ENCODE results near the gene CLEC18B. TPM values are rescaled to one million over a fixed set of nuclear protein-coding genes. Genes with fewer than 3 reads are reported as not detected.
"Not testable (repeated sequence)": the region's sequence is repeated elsewhere in the genome, so short reads cannot be mapped to it uniquely, and the experiment has no call there.

CLEC18B gene
- polyA plus RNA-seq, 12 donors, result 0.42 to 3.5 (median 2.1) TPM; not detected in 2

DNA sequence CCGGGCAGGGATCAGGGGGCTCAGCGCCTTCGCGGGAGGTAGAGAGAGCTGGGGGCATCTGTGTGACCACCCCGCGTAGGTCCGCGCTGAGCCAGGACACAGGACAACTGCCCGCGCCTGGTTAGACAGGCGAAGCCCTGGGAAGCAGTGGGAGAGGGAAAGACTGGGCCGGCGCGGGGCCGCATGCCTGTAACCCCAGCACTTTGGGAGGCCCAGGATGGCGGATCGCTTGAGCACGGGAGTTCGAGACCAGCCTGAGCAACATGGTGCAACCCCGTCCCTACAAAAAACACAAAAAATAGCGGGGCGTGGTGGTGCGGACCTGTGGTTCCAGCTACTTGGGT lies 13.9 kb downstream of the CLEC18B start:
- peak; percentile 26 for DNase-seq

DNA sequence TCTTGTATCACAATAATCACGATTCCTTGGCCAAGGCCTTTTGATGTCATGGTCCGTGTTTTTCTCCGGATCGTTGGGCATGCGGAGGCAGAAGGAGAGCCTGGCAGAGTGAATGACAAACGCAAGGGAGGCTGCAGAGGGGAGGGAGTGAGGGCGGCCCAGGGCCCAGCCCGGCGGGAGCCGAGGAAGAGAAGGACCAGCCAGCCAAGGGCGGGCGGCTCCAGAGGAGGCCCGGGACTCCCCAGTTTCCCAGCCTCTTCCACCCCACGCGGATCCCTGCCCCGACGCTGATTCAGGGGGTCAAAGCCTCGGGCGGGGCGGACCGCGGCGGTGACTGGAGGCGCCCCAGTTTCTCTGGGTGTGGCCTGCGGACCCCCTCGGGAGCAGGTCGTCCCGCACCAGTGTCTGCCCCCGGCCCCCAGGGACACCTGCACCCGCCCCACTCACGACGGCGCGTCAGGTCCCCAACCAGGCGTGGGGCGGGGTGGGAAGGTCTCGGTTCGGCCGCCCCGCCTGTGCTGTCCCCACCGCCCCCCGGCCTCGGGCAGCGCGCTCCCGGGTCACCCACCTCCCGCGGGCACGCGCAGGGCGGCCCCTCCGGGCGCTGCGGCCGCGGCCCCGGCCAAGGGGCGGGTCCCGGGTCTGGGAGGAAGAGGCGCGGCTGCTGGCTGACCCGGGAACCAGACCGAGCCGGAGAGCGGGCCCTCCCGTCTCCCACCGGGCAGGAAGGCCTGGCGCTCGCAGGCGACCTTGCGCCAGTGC lies 14.5 kb downstream of the CLEC18B start:
- not testable (repeated sequence) for DNase-seq

DNA sequence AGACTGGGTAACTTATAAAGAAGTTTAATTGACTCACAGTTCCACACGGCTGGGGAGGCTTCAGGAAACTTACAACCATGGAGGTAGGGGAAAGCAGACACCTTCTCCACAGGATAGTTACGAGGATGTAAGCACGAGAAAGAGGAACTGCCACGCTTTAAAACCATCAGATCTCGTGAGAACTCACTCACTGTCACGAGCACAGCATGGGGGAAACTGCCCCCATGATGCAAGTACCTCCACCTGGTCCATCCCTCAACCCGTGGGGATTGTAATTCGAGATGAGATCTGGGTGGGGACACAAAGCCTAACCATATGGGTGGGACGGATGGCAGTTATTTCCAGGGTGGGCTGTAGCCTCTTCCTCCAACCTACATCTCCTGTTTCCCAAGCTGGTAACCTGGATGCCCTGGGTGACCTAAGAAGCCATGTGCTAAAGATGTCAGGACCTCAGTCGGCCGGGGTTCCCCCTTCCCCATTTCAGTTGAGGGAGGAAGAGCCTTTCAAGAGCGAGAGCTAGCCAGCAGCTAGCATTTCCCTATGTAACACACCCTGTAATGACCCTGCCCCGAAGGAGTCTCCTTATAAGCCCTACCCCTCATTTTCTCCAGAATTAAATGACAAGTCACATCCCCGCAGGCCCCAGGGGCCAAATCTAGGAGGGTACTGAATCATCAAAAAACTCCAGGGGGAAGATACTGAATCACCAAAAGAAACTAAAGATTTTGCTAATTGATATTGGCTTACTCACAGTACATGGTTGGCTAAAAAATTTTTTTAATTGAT lies 16.9 kb downstream of the CLEC18B start:
- DNase-seq, result not testable (repeated sequence)

DNA sequence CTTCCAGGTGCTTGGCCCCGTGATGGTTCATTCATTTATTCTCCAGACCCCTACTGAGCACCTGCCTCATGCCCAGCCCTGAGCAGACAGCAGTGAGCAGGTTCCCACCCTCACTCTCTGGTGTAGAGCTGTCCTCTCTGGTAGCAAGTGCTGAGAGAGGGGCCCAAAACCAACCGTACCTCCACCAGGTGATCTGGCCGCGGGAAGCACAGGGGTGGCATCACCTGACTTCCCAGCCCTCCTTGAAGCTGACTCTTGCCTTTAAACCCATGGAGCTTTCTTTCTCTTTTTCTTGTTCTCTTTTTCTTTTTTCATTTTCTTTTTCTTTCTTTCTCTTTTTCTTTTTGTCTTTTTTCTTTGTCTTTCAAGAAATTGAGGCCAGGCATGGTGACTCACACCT lies 21.0 kb downstream of the CLEC18B start:
- DNase-seq, result not testable (repeated sequence)

DNA sequence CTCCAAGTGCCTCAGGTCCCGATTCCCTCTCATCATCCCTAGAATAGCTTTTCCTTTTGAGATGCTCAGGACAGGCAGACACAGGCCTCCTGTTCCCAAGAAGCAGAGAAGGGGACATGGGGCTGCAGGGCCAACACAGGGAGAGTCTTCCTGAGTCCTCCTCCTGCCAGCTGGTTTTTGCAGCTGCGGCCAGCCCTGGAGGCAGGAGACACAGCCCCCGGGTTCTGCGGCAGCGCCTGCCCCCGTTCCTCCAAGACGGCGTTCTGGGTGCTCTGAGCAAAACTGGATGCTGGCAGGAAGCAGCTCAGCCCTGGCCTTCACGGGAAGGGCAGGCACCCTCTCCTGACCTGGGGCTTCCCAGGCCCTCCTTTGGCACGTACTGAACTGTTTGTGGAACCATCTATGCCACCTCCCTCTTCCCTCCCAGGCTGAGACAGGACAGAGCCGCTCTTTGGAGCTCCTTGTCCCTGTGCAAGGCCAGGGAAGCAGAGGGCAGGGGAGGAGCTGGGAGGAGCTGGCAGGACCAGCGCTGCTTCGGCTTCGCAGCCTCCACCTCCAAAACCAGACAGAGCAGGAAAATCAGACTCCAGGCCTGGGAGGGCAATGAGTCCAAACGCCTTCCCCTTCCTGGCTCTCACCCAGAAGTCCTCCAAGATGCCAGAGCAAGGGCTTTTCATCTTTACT lies 22.9 kb downstream of the CLEC18B start:
- DNase-seq, result not testable (repeated sequence)

DNA sequence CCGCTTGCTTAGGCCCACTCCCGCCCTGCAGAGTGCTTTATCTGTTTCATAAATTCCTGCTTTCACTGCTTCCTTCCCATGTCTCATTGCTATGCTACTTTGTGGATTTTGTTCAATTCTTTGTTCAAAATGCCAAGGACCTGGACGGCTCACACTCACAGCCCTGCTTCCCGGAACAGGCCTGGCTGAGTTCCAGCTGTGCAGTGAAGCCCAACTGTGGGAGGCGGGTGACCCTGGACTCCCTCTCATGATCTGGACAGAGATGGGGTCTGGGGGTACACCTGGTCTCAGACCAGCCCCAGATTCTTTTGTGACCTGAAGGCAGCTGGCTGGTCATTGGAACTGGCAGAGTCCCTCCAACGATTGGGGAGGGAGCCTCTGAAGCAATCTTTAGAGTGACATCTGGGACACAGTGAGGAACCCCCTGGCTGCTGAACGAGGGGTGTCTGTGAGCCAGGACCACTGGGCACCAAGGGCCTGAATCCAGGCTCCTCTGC lies 24.7 kb downstream of the CLEC18B start:
- DNase-seq, result not testable (repeated sequence)

DNA sequence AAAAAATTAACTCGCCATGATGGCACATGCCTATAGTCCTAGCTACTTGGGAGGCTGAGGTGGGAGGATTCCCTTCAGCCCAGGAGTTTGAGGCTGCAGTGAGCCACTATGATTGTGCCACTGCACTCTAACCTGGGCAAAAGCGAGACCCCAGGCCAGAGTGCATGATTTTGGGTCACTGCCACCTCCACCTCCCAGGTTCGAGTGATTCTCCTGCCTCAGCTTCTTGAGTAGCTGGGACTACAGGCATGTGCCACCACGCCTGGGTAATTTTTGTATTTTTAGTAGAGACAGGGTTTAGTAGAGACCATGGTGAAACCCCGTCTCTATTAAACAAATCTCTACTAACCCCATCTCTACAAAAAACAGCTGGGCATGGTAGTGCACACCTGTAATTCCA lies 26.7 kb downstream of the CLEC18B start:
- DNase-seq, result not testable (repeated sequence)

DNA sequence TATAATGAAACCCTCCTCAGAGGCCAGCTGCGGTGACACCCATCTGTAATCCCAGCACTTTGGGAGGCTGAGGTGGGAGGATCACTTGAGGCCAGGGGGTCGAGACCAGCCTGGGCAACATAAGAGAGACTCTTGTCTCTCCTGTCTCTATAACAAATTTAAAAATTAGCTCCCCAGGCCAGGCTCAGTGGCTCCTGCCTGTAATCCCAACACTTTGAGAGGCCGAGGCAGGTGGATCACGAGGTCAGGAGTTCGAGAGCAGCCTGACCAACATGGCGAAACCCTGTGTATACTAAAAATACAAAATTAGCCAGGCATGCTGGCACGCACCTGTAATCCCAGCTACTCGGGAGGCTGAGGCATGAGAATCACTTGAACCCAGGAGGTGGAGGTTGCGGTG lies 27.1 kb downstream of the CLEC18B start:
- not testable (repeated sequence) for DNase-seq

DNA sequence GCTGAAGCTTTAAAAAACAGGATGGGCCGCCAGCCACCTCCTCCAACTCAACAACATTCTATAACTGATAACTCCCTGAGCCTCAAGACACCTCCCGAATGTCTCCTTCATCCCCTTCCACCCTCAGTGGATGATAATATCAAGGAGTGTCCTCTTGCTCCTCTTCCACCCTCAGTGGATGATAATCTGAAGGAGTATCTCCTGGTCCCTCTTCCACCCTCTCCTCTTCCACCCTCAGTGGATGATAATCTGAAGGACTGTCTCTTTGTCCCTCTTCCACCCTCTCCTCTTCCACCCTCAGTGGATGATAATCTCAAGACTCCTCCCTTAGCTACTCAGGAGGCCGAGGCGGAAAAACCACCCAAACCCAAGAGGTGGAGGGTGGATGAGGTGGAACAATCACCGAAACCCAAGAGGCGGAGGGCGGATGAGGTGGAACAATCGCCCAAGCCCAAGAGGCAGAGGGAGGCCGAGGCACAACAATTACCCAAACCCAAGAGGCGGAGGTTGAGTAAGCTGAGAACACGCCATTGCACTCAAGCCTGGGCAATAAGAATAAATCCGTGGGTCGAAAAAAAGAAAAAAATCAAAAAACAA lies 29.7 kb downstream of the CLEC18B start:
- DNase-seq, result not testable (repeated sequence)

DNA sequence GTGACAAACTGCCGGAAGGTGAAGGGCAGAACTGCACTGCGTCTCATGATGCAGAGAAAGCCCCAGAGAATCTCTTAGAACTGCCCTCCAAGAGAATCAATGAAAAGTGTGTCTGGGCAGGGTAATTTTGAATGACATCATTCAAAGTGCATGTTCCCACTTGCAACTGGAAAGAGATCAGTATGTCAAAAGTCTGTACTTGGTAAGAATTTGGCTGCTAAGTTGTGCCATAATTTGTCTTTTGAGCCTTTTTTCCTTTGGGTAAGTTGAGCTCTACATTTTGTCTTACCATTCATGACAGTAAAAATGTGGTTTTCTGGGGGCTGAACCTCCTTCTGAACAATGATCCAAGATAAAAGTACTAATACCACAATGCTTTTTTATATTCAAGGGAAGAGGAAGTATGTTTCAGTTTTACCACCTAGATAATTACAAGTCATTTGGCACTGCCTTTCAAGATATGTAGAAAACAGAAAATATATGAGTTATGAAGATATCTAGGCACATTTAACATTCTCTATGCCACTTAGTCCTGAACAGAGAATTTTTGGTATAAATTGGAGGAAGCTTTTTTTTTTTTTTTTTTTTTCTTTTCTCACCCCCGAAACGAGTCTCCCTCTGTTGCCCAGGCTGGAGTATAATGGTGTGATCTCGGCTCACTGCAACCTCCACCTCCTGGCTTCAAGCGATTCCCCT lies 38.8 kb downstream of the CLEC18B start:
- not testable (repeated sequence) for DNase-seq

DNA sequence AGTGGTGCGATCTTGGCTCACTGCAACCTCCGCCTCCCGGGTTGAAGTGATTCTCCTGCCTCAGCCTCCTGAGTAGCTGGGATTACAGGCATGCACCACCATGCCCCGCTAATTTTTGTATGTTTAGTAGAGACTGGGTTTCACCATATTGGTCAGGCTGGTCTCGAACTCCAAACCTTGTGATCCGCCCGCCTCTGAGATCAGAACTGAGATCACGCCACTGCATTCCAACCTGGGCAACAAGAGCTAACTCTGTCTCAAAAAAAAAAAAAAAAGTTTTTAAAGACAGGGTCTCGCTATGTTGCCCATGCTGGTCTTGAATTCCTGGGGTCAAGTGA lies 47.5 kb downstream of the CLEC18B start:
- not testable (repeated sequence) for DNase-seq

DNA sequence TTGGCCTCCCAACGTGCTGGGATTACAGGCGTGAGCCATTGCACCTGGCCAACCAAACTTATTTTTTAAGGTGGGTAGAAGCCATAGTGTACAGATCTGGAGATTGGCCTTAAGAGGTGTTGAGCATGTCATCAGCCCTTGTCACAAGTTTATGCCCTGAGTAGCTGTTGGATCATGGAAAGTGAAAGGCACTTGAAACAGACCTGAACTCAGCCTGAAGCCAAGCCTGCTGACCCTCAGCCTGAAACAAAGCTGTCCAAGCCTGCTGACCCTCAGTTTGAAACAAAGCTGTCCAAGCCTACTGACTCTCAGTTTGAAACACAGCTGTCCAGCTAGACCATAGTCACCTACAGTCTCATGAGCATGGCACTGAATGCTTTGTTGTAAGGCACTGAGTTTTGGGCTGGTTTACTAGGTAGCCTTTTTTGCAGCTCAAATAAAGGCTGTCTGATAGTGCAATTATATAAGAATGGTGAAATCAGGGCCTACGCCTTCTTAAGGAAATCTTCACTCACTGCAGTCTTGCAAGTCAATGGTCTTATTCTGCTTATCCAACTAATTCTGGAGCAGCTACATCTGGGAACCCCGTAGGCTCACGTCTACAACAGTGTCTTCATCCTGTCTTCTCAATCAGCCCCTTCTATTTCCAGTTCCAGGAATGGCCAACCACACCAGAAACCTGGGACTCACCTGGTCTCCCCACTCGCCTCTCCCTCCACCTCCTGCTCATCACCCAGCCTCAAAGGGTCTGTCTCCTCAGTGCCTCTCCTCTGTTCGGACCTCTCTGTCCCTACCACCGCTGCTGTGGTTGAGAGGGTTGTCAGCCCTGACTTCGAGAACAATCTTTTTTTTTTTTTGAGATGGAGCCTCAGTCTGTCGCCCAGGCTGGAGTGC lies 48.1 kb downstream of the CLEC18B start:
- DNase-seq, result no peak

DNA sequence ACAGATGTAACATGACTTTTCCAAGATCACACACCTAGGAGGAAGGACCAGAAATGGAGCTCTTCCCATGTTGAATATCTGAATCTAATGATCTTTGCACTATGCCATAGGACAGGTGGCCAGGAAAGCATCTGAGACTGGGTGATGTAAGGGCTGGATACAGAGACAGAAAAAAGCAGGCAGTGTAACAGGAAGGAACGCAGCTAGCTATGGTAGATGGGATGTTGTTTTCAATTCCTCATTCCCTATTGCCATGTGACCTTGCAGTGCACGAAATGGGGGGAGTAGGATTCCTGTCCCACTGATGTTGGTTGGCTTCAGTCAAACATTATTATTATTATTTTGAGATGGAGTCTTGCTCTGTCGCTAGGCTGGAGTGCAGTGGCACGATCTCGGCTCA lies 48.9 kb downstream of the CLEC18B start:
- no peak for DNase-seq

DNA sequence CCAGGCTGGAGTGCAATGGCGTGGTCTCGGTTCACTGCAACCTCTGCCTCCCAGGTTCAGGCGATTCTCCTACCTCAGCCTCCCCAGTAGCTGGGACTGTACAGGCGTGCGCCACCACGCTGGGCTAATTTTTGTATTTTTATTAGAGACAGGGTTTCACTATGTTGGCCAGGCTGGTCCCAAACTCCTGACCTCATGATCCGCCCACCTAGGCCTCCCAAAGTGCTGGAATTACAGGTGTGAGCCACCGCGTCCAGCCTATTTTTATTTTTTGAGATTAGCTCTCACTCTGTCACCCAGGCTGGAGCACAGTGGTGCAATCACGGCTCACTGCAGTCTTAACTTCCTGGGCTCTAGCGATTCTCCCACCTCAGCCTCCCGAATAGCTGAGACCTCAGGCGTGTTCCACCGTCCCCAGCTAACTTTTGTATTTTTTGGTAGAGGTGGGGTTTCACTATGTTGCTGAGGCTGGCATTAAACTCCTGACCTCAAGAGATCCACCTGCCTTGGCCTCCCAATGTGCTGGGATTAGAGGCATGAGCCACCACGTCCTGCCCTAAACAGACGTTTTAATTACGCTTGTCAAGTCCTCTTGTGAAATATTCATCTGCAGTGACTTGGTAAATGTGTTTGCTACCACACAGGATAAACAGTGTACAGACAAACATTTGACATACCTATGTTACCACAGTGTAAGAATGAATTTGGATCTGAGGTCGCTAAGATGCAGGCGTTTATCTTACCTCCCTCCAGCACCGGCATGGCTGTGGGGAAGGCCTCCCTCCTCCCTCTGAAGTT lies 50.7 kb downstream of the CLEC18B start:
- not testable (repeated sequence) for DNase-seq

DNA sequence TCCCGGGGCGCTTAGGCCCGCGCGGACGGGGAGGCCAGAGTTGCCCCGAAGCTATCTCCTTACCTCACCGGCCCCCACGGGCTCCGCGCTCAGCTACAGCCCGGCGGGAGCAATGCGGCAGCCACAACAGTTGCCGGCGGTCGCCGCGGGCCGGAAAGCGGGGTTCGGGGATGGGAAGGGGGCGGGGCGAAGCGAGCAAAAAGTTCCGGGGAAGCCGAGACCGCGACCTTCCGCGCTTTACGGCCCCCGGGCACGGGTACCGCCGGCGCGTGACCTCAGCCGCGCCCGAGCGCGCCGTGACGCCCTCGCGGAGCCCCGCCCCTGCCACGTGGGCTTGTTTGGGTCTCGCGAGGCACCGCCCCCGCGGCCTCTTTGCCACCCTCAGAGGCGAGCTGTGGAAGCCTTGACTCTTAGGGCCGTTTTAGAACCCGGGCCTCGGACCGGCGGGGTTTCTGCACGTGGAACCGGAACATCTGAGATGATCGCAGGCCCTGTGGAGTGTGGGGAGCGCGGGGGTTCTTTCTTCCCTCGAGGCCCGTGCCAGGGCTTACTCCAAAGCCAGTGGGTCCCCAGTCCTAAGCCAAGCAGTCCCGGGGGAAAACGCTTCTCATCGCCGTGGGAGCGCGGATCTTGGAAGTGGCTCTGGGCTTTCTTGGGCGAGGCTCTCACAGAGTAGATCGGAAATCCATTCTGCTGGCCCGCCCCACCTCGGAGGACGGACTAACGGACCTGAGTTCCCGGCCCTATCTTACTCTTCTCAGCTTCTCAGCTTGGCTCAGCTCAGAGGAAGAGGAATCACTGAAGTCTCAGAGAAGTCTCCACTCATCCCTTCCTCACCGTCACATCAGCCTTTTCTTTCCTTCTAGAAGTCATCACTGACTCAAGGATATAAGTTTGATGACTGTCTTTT lies 53.0 kb downstream of the CLEC18B start:
- DNase-seq, result peak; percentile 93

DNA sequence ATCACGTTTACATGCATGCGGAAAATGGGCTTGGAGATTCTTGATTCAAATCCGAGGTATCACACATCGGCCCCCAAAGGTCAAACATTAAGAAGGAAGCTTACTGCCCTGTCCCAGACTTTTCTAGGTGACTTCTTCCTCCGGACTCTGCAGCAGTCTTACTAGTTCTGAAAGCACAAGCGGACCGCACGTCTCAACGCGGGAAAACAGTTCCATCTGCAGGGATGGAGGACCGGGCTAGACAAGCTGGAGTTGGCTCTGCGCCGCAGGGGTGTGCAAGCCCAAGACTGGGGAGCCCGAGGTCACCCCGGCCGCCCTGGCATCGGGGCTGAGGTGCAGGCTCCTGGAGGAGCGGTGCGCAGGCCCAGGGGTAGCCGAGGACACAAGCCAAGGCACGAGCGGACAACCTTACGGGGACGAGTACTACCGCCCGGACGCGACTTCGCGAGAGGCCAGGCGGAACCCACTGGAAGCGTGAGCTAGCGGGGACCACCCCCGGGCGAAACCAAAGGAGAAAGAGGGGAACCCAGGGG lies 53.7 kb downstream of the CLEC18B start:
- DNase-seq, result peak; percentile 26

DNA sequence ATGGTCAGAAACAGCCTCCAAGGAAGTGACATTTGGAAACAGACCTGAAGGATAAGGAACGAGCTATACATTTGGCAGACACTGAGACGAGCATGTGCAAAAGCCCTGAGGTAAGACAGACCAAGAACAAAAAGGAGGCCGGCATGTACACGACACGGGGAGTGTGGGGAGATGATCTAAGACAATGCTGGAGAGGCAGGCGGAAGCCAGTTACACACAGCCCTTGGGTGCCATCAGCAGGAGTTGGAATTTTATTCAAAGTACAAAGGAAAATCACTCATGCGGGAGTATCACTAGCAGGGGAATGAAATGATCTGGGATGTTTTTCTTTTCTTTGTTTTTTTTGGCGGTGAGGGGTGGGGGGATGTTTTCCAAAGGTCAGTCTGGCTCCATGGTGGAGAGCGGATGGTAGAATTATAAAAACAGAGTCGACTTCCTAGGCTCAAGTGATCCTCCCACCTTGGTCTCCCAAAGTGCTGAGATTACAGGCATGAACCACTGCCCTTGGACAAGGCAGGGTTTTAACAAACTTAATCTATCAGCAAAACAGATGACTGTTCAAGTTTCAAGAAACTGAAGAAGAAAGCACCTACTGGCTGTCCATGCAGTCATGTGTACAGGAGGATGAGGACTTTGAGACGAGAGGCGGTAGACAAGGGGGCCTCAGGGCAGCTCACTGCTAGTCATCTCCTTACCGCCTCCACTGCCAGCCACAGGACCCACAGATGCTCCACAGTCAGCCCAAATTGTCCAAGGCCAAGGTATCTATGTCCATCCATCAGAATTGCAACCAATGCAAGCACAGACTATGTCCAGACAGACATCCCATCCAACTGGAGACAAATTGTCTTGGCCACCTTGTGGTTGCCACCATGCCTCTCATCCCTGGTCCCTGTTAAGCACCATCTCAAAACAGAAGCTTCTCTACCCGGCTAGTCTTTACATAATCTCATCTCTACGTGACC lies 59.4 kb downstream of the CLEC18B start:
- not testable (repeated sequence) for DNase-seq

Measured in muscle of arm (tissue), 12 donors.